Stimulated activated CD8-positive, alpha-beta memory T cell treated with anti-CD3 and anti-CD28 coated beads, Interleukin-7, amount 100 ng/mL, for 1 hour (primary cell): ENCODE measurements around the gene ZFPM1.

Experiments
- DNase-seq, 2 donors: peaks; one replicate each; pipeline ENCODE4 v3.0.0-alpha.2; 2020; ENCODE audit warnings: low read depth in 2 of 2

Gene ZFPM1

DNA sequence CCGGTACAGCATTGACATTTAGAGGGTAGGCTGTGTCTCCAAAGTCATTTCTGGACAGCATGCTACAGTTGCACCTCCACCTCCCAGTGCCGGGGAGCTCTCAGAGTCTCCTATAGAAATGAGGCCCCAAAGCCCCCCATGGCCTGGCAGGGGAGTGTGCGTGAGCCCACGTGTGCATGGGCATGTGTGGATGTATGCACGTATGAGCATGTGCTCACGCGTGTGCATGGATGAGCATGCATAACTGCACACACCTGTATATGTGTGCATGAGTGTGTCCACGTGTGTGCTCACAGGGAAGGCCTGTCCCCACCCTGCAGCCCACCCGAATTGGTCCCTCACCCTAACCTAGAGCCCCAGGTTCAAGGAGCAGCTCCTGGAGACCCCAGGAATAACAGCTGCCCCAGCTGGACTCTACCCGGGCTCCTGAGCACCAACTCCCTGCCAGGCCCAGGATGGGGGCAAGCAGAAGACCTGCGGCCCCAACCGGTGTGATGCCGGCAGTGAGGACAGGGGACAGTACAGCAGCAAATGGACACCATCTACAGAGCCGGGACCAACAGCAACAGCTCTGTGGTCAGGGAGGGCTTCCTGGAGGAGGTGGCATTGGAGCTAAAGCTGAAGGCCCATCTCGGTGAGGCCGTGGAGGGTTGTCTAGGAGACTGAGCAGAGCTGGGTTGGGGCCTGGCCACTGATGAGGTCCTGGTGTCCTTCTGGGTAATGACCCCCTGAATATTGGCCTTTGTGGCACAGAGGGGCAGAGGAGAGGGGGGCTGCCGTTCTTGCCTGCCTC, 35.2 kb upstream of the ZFPM1 start:
- no peak for DNase-seq

DNA sequence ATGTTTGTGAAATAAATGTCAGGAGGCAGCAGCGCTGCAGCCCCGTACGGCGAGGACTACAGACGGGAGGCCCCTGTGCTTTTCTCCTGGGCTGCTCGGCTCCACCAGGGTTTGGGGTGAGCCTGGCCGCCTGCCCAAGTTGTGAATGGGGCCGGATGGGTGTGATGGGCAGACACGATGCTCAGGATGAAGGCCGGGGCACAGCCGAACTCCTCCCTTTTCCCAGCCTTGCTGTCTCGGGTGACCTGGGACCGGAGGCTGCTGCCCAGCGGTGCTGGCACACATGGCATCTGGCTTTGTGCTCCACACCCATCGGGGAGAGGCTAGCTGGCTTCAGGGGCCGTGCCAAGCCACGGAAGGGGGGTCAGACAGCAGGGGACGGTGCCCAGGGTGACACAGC, 34.2 kb upstream of the ZFPM1 start:
- no peak for DNase-seq

DNA sequence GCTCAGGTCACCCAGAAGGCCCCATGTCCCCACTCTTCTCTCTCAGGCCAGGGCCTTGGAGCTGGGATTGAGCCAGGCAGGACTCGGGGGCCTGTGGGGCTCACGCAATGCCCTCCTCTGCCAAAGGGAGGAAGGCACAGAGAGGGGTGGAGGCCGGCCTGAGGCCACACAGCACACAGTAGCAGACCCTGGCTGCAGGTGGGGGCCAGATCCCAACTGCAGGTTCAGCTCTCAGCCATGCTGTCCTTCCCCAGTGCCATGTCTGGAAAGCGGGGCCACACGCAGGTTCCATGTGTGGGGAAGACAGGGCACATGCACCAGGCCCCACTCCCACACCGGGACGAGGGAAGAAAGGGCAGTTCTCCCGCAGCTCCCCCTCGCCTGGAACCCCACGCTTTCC, 33.3 kb upstream of the ZFPM1 start:
- no peak for DNase-seq

DNA sequence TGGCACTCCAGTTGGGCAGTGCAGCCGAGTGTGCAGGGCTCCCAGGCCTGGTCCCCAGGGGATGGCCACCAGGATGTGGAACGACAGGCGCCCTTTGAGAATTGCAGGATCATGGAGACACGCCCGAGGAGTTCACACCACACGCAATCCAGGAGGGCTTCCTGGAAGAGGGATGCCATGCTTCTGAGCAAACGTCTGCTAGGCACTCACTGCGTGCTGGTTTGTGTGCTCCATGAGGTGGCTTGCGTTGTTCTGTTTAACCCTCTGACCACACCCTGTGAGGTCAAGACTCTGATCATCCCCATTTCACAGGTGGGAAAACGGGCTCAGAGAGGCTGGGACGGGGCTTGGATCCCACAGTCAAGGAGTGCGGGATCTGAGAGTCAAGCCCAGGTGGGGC, 32.6 kb upstream of the ZFPM1 start:
- no peak for DNase-seq

DNA sequence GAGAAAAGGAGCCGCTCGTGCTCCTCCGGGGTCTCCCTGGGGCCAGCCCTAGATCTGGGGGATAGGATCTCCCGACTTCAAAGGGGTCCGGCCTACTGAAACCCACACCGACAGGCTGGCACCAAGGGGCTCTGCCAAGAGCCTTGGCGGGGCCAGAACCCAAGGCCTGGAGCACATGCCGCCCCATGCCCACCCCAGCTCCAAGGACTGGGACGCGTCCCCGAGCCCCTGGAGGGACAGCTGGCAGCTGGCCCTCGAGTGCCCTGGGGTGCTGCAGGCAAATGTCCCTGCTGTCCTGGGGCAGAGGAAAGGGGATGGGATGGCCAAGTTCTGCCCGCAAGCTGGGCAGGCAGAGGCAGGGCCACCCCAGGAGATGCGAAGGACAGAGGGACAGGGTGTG, 31.8 kb upstream of the ZFPM1 start:
- DNase-seq: no peak

DNA sequence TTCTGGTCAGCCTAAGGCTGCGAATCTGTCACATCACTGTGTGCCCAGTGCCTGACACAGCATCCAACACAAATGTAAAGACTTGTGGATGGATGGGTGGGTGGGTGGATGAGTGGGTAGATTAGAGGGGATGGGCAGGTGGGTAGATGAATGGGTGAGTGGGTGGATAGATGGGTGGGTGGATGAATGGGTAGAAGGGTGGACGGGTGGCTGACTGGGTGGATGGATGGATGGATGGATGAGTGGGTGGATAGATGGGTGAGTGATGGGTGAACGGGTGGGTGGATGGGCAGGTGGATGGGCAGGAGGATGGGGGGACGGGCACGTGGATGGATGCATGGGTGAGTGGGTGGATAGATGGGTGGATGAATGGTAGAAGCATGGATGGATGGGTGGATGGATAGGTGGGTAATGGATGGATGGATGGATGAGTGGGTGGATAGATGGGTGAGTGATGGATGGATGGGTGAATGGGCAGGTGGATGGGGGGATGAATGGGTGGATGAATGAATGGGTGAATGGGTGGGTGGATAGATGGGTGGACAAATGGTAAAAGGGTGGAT, 31.1 kb upstream of the ZFPM1 start:
- no peak for DNase-seq

DNA sequence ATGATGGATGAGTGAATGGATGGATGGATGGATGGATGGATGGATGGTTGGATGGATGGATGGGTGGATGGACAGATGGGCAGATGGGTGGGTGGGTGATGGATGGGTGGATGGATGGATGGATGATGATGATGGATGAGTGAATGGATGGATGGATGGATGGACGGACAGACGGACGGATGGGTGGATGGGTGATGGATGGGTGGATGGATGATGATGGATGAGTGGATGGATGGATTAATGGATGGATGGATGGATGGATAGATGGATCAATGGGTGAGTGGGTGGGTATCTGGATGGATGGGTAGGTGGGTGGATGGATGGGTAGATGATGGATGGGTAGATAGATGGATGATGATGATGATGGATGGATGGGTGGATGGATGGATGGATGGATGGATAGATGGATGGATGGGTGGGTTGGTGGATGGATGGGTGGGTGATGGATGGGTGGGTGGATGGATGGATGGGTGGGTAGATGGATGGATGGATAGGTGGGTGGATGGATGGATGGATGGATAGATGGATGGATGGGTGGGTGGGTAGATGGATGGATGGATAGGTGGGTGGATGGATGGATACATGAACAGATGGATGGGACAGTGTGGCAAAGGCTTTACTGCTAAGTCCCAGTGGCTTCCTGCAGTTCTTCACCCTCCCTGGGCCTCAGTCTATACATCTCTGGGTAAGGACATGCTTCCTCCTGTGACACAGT, 30.2 kb upstream of the ZFPM1 start:
- no peak for DNase-seq

DNA sequence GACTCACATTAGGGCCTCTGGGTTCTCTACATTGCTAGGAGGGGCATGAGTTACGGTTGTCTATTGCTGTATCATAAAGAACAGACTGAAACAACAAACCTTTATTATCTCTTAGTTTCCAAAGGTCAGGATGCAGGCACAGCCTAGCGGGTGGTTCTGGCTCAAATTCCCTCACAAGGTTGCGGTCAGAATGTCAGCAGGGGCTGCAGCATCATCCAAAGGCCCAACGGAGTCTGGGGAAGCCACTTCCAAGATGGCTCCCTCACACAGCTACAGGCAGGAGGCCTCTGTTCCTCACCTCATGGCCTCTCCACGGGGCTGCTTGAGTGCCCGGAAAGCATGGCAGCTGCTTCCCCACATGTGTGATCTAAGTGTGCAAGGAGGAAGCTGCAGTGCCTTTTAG, 29.6 kb upstream of the ZFPM1 start:
- DNase-seq: no peak

DNA sequence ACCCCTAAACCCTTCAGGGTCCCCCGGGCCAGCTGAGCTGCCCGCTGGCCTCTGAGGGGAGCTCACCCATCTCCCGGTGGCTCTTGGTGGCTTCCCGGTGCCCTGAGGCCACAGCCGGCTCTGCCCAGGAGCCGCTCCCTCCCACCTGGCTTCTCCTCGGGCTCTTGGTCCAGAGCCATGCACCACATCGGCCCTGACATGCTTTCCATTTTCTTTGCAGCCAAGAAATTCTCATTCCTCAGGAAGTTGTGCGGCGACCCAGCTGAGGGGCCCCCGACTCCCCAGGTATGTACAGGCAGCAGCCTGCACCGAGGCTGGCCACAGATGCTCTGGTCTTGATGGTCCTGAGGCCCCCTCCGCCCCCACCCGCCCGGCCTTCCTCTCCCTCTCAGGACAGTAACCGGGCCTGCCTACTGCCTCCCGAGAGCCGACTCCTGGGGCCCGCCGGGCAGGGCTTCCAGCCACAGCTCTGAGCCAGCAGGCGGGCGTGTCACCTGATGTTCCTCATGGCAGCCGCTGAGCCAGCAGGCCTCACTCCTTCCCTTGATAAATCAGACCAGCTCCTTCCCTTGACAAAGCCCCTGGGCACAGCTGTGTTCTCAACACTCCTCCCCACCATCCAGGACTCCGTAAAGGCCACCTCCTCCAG, 28.4 kb upstream of the ZFPM1 start:
- no peak for DNase-seq

DNA sequence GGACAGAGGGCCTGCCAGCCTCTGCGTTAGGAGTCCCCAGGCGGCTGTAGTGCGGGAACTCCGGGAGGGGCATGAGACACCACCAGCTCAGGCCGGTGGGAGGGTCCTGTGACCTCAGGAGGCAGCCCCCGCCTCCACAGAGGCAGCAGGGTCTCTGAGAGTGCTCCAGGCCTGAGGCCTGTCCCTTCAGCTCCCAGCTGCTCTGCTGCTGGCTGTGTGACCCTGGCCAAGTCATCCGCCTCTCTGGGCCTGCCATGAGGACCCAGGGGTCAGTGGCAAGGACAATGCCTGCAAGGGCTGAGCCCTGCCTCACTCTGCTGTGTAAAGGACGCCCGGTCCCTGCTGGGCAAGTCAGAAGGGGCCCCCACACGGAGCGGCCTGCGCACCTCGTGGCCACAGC, 27.1 kb upstream of the ZFPM1 start:
- DNase-seq: no peak

DNA sequence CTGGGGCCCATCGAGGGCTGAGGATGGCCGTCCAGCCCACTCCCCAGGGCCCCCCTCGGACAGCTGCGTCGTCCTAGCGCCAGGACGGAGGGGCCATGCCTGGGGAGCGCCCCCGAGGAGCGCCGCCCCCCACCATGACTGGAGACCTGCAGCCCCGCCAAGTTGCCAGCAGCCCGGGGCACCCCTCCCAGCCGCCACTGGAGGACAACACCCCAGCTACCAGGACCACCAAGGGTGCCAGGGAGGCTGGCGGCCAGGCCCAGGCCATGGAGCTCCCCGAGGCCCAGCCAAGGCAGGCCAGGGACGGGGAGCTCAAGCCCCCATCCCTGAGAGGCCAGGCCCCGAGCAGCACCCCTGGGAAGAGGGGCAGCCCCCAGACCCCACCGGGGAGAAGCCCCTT, 25.7 kb upstream of the ZFPM1 start:
- DNase-seq: no peak

DNA sequence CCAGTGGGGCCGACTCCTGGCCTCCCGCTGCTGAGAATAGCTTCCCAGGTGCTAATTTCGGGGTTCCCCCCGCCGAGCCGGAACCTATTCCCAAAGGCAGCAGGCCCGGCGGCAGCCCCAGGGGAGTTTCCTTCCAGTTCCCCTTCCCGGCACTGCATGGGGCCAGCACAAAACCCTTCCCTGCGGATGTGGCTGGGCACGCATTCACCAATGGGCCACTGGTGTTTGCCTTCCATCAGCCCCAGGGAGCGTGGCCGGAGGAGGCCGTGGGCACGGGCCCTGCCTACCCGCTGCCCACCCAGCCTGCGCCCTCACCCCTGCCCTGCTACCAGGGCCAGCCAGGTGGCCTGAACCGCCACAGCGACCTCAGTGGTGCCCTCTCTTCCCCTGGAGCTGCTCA, 24.9 kb upstream of the ZFPM1 start:
- DNase-seq: no peak

DNA sequence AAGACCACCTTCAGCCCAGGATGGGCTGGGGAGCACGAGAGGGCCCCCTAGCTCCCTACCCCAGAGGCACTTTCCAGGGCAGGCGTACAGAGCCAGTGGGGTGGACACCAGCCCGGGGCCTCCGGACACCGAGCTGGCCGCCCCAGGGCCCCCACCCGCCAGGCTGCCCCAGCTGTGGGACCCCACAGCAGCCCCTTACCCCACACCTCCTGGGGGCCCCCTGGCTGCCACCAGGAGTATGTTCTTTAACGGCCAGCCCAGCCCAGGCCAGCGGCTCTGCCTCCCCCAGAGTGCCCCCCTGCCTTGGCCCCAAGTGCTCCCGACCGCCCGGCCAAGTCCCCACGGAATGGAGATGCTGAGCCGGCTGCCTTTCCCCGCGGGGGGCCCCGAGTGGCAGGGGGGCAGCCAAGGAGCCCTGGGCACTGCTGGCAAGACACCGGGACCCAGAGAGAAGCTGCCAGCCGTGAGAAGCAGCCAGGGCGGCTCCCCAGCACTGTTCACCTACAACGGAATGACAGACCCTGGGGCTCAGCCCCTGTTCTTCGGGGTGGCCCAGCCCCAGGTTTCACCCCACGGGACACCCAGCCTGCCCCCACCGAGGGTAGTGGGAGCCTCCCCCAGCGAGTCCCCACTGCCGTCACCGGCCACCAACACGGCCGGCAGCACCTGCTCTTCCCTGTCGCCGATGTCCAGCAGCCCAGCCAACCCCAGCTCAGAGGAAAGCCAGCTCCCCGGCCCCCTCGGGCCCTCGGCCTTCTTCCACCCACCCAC, 24.3 kb upstream of the ZFPM1 start:
- no peak for DNase-seq

DNA sequence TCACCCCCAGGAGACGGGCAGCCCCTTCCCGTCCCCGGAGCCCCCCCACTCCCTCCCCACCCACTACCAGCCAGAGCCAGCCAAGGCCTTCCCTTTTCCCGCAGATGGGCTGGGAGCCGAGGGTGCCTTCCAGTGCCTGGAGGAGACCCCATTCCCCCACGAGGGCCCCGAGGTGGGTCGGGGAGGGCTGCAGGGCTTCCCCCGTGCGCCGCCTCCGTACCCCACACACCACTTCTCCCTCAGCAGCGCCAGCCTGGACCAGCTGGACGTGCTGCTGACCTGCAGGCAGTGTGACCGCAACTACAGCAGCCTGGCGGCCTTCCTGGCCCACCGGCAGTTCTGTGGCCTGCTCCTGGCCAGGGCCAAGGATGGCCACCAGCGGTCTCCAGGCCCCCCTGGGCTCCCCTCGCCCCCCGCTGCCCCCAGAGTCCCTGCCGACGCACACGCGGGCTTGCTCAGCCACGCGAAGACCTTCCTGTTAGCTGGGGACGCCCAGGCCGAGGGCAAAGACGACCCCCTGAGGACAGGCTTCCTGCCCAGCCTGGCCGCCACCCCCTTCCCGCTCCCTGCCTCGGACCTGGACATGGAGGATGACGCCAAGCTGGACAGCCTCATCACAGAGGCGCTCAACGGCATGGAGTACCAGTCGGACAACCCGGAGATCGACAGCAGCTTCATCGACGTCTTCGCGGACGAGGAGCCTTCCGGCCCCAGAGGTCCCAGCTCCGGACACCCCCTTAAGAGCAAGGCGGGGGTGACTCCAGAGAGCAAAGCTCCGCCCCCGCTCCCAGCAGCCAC, 23.5 kb upstream of the ZFPM1 start:
- no peak for DNase-seq

DNA sequence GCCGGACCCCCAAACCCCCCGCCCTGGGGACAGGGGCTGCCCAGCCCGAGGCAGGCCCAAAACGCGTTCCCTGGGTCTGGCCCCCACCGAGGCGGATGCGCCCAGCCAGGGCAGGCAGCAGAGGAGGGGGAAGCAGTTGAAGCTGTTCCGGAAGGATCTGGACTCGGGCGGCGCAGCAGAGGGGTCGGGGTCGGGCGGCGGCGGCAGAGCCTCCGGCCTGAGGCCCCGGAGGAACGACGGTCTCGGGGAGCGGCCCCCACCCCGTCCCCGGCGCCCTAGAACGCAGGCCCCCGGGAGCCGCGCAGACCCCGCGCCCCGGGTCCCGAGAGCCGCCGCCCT, 22.9 kb upstream of the ZFPM1 start:
- DNase-seq: no peak

DNA sequence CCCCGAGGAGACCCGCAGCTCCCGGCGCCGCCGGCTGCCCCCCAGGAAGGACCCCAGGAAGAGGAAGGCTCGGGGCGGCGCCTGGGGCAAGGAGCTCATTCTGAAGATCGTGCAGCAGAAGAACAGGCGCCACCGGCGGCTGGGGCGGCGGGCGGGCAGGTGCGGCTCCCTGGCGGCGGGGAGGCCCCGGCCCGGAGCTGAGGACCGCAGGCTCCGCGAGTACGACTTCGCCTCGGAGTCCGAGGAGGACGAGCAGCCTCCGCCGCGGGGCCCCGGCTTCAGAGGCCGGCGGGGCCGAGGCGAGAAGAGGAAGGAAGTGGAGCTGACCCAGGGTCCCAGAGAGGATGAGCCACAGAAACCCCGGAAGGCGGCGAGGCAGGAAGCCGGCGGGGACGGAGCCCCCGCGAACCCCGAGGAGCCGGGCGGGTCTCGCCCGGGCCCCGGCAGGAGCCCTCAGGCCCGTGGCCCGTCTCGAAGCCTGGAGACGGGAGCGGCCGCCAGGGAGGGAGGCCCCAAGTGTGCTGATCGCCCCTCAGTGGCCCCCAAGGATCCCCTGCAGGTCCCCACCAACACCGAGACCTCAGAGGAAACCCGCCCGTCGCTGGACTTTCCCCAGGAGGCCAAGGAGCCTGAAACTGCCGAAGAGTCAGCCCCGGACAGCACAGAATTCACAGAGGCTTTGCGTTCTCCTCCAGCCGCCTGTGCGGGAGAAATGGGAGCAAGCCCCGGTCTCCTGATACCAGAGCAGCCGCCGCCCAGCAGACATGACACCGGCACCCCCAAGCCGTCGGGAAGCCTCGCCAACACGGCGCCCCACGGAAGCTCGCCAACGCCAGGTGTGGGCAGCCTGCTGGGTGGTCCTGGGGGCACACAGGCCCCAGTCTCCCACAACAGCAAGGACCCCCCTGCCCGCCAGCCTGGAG, 22.3 kb upstream of the ZFPM1 start:
- no peak for DNase-seq

DNA sequence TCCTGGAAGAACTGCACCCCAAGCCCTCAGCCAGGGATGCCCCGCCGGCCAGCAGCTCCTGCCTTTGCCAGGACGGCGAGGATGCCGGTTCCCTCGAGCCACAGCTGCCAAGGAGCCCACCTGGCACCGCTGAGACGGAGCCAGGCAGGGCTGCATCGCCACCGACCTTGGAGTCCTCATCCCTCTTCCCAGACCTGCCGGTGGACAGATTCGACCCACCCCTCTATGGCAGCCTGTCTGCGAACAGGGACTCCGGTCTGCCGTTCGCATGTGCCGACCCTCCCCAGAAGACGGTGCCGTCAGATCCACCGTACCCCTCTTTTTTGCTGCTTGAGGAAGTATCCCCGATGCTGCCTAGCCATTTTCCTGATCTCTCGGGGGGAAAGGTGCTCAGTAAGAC, 21.4 kb upstream of the ZFPM1 start:
- no peak for DNase-seq

DNA sequence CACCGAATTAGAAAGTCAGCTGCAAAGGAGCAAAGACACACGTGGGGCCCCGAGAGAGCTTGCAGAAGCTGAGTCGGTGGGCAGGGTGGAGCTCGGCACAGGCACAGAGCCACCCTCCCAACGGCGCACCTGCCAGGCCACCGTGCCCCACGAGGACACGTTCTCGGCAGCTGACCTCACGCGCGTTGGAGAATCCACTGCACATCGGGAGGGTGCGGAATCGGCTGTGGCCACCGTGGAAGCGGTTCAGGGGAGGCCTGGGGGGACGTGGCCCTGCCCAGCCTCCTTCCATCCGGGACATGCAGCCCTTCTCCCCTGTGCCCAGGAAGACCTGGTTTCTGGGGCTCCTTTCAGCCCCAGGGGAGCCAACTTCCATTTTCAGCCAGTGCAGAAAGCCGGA, 20.9 kb upstream of the ZFPM1 start:
- DNase-seq: no peak

DNA sequence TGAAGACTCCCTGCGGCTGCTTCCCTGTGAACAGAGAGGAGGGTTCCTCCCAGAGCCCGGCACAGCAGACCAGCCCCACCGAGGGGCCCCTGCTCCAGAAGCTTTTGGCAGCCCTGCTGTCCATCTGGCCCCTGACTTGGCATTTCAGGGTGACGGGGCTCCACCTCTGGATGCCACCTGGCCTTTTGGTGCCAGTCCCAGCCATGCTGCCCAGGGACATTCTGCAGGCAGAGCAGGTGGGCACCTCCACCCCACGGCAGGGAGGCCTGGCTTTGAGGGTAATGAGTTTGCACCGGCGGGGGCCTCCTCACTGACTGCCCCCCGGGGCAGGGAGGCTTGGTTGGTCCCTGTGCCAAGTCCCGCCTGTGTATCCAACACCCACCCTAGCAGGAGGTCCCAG, 20.3 kb upstream of the ZFPM1 start:
- DNase-seq: no peak
